NB4 (cell line): ENCODE measurements around the gene PDE11A.
A peak's percentile ranks its signal among the peaks of the same experiment; 100 is the strongest.

Experiments used
- DNase-seq: peaks from one replicate; pipeline ENCODE4 v3.0.0; 2010; ENCODE audit warnings: low read depth
- H3K4me3 ChIP-seq: one replicate; pipeline ENCODE4 v1.5.1; 2011; ENCODE audit warnings: mild to moderate bottlenecking, low read depth, low read length, moderate library complexity
- CTCF ChIP-seq: IDR thresholded peaks from one replicate; pipeline ENCODE4 v1.5.1; 2012; ENCODE audit warnings: low read depth, low read length
- MAX ChIP-seq: IDR thresholded peaks from 2 replicates; pipeline ENCODE4 v1.6.1; 2011; ENCODE audit warnings: low read depth, low read length
- MYC ChIP-seq: IDR thresholded peaks from 2 replicates; pipeline ENCODE4 v1.6.1; 2011; ENCODE audit warnings: low read depth, low read length
- POLR2A ChIP-seq: IDR thresholded peaks from 2 replicates; pipeline ENCODE4 v1.6.1; 2011; ENCODE audit warnings: mild to moderate bottlenecking; ENCODE audit not compliant: insufficient read length; ENCODE audit errors: extremely low read depth

Gene PDE11A

GRCh38 chr2:177676636-177677035 is 395.9 kb downstream of the PDE11A start:
- H3K4me3 ChIP-seq, result no peak overlapping the region
- TF ChIP-seq CTCF, result no peak
- TF ChIP-seq MYC, result no peak
- no peak for DNase-seq

- TF ChIP-seq CTCF (no peak), POLR2A (no peak), MAX (no peak), MYC (no peak)
- H3K4me3 ChIP-seq, result no peak overlapping the region
- DNase-seq, result no peak
Observed at GRCh38 chr2:177675825-177676224, 396.8 kb downstream of the PDE11A start.

- H3K4me3 ChIP-seq, result no peak overlapping the region
- DNase-seq, result no peak
- TF ChIP-seq MAX, result no peak
Observed at GRCh38 chr2:177675350-177675821, 397.2 kb downstream of the PDE11A start.

- H3K4me3 ChIP-seq, result no peak overlapping the region
- DNase-seq, result peak; percentile 28
- TF ChIP-seq POLR2A (no peak), CTCF (no peak), MAX (no peak), MYC (no peak)
Observed at GRCh38 chr2:177673602-177674595, 398.7 kb downstream of the PDE11A start.

GRCh38 chr2:177671662-177672061 is 400.9 kb downstream of the PDE11A start:
- TF ChIP-seq MYC, result no peak
- no peak for TF ChIP-seq MAX
- TF ChIP-seq CTCF, result no peak
- TF ChIP-seq POLR2A, result no peak
- H3K4me3 ChIP-seq, result no peak overlapping the region
- DNase-seq, result no peak

- DNase-seq, result no peak
- no peak overlapping the region for H3K4me3 ChIP-seq
- TF ChIP-seq CTCF, result no peak
- TF ChIP-seq MAX, result no peak
Observed at GRCh38 chr2:177670791-177671535, 401.6 kb downstream of the PDE11A start.
